B cell (primary cell): Measurements from ENCODE around the gene MOB2. TPM values are rescaled to one million over a fixed set of nuclear protein-coding genes. Genes with fewer than 3 reads are reported as not detected.

Experiments
- ATAC-seq: fragments of 200-7000 bp; cut with Tn5 transposase; one replicate; pipeline ENCODE4 v1.10.0; 2021; ENCODE audit warnings: low read depth, mild to moderate bottlenecking, moderate number of reproducible peaks, moderate library complexity
- CTCF ChIA-PET: fragments of 350-600 bp; sonication (Branson Sonifier 250); formaldehyde crosslinking; loops from one replicate; lab custom pipeline; 2021; ENCODE audit warnings: antibody characterized with exemption, inconsistent platforms; lab: Charles Lee
- POLR2A ChIA-PET: fragments of 350-600 bp; sonication (Branson Sonifier 250); formaldehyde crosslinking; loops from one replicate; lab custom pipeline; 2021; ENCODE audit warnings: antibody characterized with exemption; lab: Charles Lee
- DNase-seq: peaks from one replicate; pipeline ENCODE4 v3.0.0; 2013
- H2AFZ ChIP-seq: 2 replicates; pipeline ENCODE4 v1.6.1; 2012; ENCODE audit warnings: mild to moderate bottlenecking, low read depth, low read length; ENCODE audit not compliant: insufficient read depth, poor library complexity, severe bottlenecking
- H3K27ac ChIP-seq, 2 donors: 1 replicate in 1 of 2; 2 replicates in 1 of 2; pipeline ENCODE4 v1.5.1; 2012 to 2013; ENCODE audit warnings: low read length in 2 of 2, mild to moderate bottlenecking in 2 of 2, moderate library complexity in 1 of 2
- H3K27me3 ChIP-seq, 4 experiments: fragments of 200-600 bp in 1 of 4; sonication (generic) in 1 of 4; replicated peaks in 1 of 4; 1 replicate in 2 of 4; 2 replicates in 2 of 4; pipeline versions ENCODE4 v1.6.1 to v1.7.0; 2013 to 2016; ENCODE audit warnings: low read length in 3 of 4, mild to moderate bottlenecking in 2 of 4, mixed read lengths in 1 of 4, moderate library complexity in 1 of 4; ENCODE audit not compliant: insufficient read depth in 4 of 4, control insufficient read depth in 3 of 4; ENCODE audit errors: control extremely low read depth in 1 of 4
- H3K36me3 ChIP-seq, 2 experiments: replicated peaks in 1 of 2; 1 replicate in 1 of 2; 2 replicates in 1 of 2; pipeline versions ENCODE4 v1.6.1 to v1.7.1; 2013; ENCODE audit warnings: low read length in 1 of 2; ENCODE audit not compliant: insufficient read depth in 2 of 2, control insufficient read depth in 1 of 2; ENCODE audit errors: control extremely low read depth in 1 of 2, extremely low read depth in 1 of 2
- H3K4me1 ChIP-seq, 2 donors: fragments of 200-600 bp in 1 of 2; sonication (generic) in 1 of 2; 1 replicate in 1 of 2; 2 replicates in 1 of 2; pipeline versions ENCODE4 v1.5.1 to v1.6.1; 2013 to 2017; ENCODE audit warnings: low read length in 2 of 2; ENCODE audit not compliant: control insufficient read depth in 2 of 2, insufficient read depth in 2 of 2
- H3K4me2 ChIP-seq: replicated peaks from 2 replicates; pipeline ENCODE3; 2012; ENCODE audit warnings: mild to moderate bottlenecking, low read depth, low read length; ENCODE audit not compliant: poor library complexity, severe bottlenecking
- H3K4me3 ChIP-seq, 5 experiments: fragments of 200-600 bp in 1 of 5; sonication (generic) in 1 of 5; 1 replicate in 3 of 5; 2 replicates in 2 of 5; pipeline versions ENCODE4 v1.5.1 to v1.7.0; 2011 to 2016; ENCODE audit warnings: low read length in 4 of 5, mild to moderate bottlenecking in 4 of 5, low read depth in 2 of 5, control low read depth in 1 of 5, moderate library complexity in 1 of 5; ENCODE audit not compliant: insufficient read depth in 1 of 5; ENCODE audit errors: control extremely low read depth in 1 of 5, extremely low read depth in 1 of 5
- H3K79me2 ChIP-seq: fragments of 200-600 bp; sonication (generic); one replicate; pipeline ENCODE4 v1.6.0; 2016; ENCODE audit warnings: low read length; ENCODE audit not compliant: control insufficient read depth, insufficient read depth
- H3K9ac ChIP-seq: fragments of 200-600 bp; sonication (generic); 2 replicates; pipeline ENCODE4 v1.6.1; 2017; ENCODE audit warnings: mild to moderate bottlenecking, low read length, moderate library complexity
- H3K9me3 ChIP-seq, 3 donors: one replicate each; pipeline versions ENCODE4 v1.6.1 to v1.7.1; 2013; ENCODE audit warnings: low read length in 2 of 3; ENCODE audit not compliant: control insufficient read depth in 2 of 3, insufficient read depth in 1 of 3; ENCODE audit errors: control extremely low read depth in 1 of 3
- H4K20me1 ChIP-seq: 2 replicates; pipeline ENCODE4 v1.6.0; 2012; ENCODE audit warnings: mild to moderate bottlenecking, low read length; ENCODE audit not compliant: insufficient read depth, control insufficient read depth, poor library complexity, severe bottlenecking
- H3K27ac Mint-ChIP-seq: one replicate; pipeline ENCODE4 v1.8.0; 2021; ENCODE audit warnings: mixed read lengths
- H3K27me3 Mint-ChIP-seq: one replicate; pipeline ENCODE4 v1.8.0; 2021; ENCODE audit warnings: mixed read lengths
- H3K4me1 Mint-ChIP-seq: one replicate; pipeline ENCODE4 v1.8.0; 2021; ENCODE audit warnings: mixed read lengths
- H3K4me3 Mint-ChIP-seq: one replicate; pipeline ENCODE4 v1.8.0; 2021; ENCODE audit warnings: mixed read lengths
- H3K9me3 Mint-ChIP-seq: one replicate; pipeline ENCODE4 v1.8.0; 2022; ENCODE audit warnings: mixed read lengths; ENCODE audit not compliant: insufficient read depth
- CTCF ChIP-seq: fragments of 200-600 bp; IDR thresholded peaks from one replicate; pipeline ENCODE4 v1.8.0; 2022; ENCODE audit warnings: antibody characterized with exemption, mild to moderate bottlenecking
- EZH2 ChIP-seq: IDR thresholded peaks from 2 replicates; pipeline ENCODE4 v1.6.1; 2012; ENCODE audit warnings: borderline replicate concordance, low read depth, mild to moderate bottlenecking, moderate library complexity, low read length; ENCODE audit not compliant: insufficient read depth, poor library complexity, severe bottlenecking
- WGBS: methylation state at CpG from one replicate; pipeline ENCODE4 v1.1.5; 2013; ENCODE audit warnings: missing lambda C conversion rate; ENCODE audit not compliant: insufficient coverage; 5-methylcytosine and 5-hydroxymethylcytosine counted together
- intact Hi-C: fragments of 100-400 bp; cut with micrococcal nuclease; formaldehyde crosslinking; loops from one replicate; pipeline ENCODE4 v1.10.0; 2022
- polyA plus RNA-seq: library from polyadenylated mRNA; depleted of rRNA; stranded (reverse); fragments of >200 nt; gene quantifications from 2 replicates; pipeline ENCODE4 v1.2.3, GENCODE V29; 2012
- total RNA-seq, 2 donors: library from RNA; stranded (reverse); fragments of 120-200 nt in 1 of 2; gene quantifications; 1 replicate in 1 of 2; 2 replicates in 1 of 2; pipeline versions ENCODE4 v1.2.3 to v1.2.4, GENCODE V29; 2013 to 2022

MOB2 gene
- total and polyA plus RNA-seq, 2 donors (not counting 1 experiment from before 2014, with no cell fraction given): 55.7 to 57.6 TPM

- Mint-ChIP-seq H3K27ac (no peak overlapping the region), H3K9me3 (peaks cover 2% of the 10 kb centered on the region), H3K4me3 (no peak overlapping the region), H3K4me1 (no peaks in the 10 kb centered on the region), H3K27me3 (no peaks in the 10 kb centered on the region)
- 90% methylated on average over 7 of the region's 11 CpGs for WGBS
- intact Hi-C loops: no loop called here
- no peaks in the 10 kb centered on the region for H3K36me3 ChIP-seq
- H3K27ac ChIP-seq: no peak overlapping the region
- no peak for TF ChIP-seq EZH2
- no peak for TF ChIP-seq CTCF
- no peak overlapping the region for H3K9ac ChIP-seq
- no peaks in the 10 kb centered on the region for H4K20me1 ChIP-seq
- ATAC-seq: no peak
- ChIA-PET CTCF (no interaction called here), POLR2A (no interaction called here)
- no peak overlapping the region for H3K4me3 ChIP-seq
- H3K4me2 ChIP-seq: no peak overlapping the region
- no peak for DNase-seq
- H3K4me1 ChIP-seq: no peaks in the 10 kb centered on the region
- H3K27me3 ChIP-seq: no peaks in the 10 kb centered on the region
- H2AFZ ChIP-seq: no peak overlapping the region
- H3K9me3 ChIP-seq: peaks cover 0 to 63% (median 29%) of the 10 kb centered on the region in 3 donors
- H3K79me2 ChIP-seq: no peaks in the 10 kb centered on the region
Observed at GRCh38 chr11:1421291-1421690, 65.3 kb downstream of the MOB2 start.

- Histone ChIP-seq H3K36me3 (no peaks in the 10 kb centered on the region), H3K4me3 (no peak overlapping the region), H3K9me3 (peaks cover 0 to 76% (median 29%) of the 10 kb centered on the region in 3 donors), H3K27ac (no peak overlapping the region), H3K27me3 (no peaks in the 10 kb centered on the region), H3K9ac (no peak overlapping the region), H3K4me2 (no peak overlapping the region), H3K4me1 (no peaks in the 10 kb centered on the region), H3K79me2 (no peaks in the 10 kb centered on the region), H2AFZ (no peak overlapping the region), H4K20me1 (no peaks in the 10 kb centered on the region)
- 92% methylated on average over 17 of the region's 17 CpGs for WGBS
- Mint-ChIP-seq H3K27ac (no peak overlapping the region), H3K27me3 (no peaks in the 10 kb centered on the region), H3K9me3 (peaks cover 2% of the 10 kb centered on the region), H3K4me3 (no peak overlapping the region), H3K4me1 (no peaks in the 10 kb centered on the region)
- ATAC-seq (no peak), DNase-seq (no peak)
- intact Hi-C loops: no loop called here
- ChIA-PET POLR2A (no interaction called here), CTCF (no interaction called here)
- no peak for TF ChIP-seq CTCF
- TF ChIP-seq EZH2: no peak
Observed at GRCh38 chr11:1419811-1420210, 66.8 kb downstream of the MOB2 start.

Other genes starting within 250 kb of the MOB2 start
- gene TOLLIP, start 177.1 kb downstream of the MOB2 start, total RNA-seq: 52.5 and 59.7 TPM in 2 replicates
- 32.4 and 34.7 TPM in 2 replicates for gene TOLLIP, start 177.1 kb downstream of the MOB2 start, polyA plus RNA-seq
- gene BRSK2, start 96.8 kb downstream of the MOB2 start, total RNA-seq: 0.79 and 1.5 TPM in 2 replicates
- 0.20 and 0.51 TPM in 2 replicates for gene BRSK2, start 96.8 kb downstream of the MOB2 start, polyA plus RNA-seq
- gene DUSP8, start 85.5 kb upstream of the MOB2 start, total RNA-seq: 4.3 and 5.2 TPM in 2 replicates
- 7.2 and 24.0 TPM in 2 replicates for gene DUSP8, start 85.5 kb upstream of the MOB2 start, polyA plus RNA-seq
- gene KRTAP5-1, start 98.5 kb upstream of the MOB2 start, total RNA-seq: not detected in 2 replicates
- gene KRTAP5-1, start 98.5 kb upstream of the MOB2 start, polyA plus RNA-seq: not detected in 2 replicates
- not detected in 2 replicates for gene KRTAP5-2, start 111.5 kb upstream of the MOB2 start, total RNA-seq
- 0.36 TPM in 1 of 2 replicates, not detected in the other for gene KRTAP5-2, start 111.5 kb upstream of the MOB2 start, polyA plus RNA-seq
- not detected in 2 replicates for gene KRTAP5-3, start 121.7 kb upstream of the MOB2 start, total RNA-seq
- not detected in 2 replicates for gene KRTAP5-3, start 121.7 kb upstream of the MOB2 start, polyA plus RNA-seq
- not detected in 2 replicates for gene KRTAP5-4, start 135.4 kb upstream of the MOB2 start, total RNA-seq
- gene KRTAP5-4, start 135.4 kb upstream of the MOB2 start, polyA plus RNA-seq: not detected in 2 replicates
- not detected in 2 replicates for gene KRTAP5-5, start 143.0 kb upstream of the MOB2 start, total RNA-seq
- gene KRTAP5-5, start 143.0 kb upstream of the MOB2 start, polyA plus RNA-seq: not detected in 2 replicates
- gene KRTAP5-6, start 210.4 kb upstream of the MOB2 start, total RNA-seq: not detected in 2 replicates
- gene KRTAP5-6, start 210.4 kb upstream of the MOB2 start, polyA plus RNA-seq: not detected in 2 replicates